Middle frontal gyrus (tissue), 1 donor: ENCODE results near the gene TNFRSF1B.

Experiments
- DNase-seq: peaks from one replicate; pipeline ENCODE4 v3.0.0-alpha.2; 2015; ENCODE audit warnings: low spot score; ENCODE audit errors: extremely low spot score

TNFRSF1B gene

GRCh38 chr1:12174924-12175810 lies 8.4 kb downstream of the TNFRSF1B start:
- no peak for DNase-seq

DNA sequence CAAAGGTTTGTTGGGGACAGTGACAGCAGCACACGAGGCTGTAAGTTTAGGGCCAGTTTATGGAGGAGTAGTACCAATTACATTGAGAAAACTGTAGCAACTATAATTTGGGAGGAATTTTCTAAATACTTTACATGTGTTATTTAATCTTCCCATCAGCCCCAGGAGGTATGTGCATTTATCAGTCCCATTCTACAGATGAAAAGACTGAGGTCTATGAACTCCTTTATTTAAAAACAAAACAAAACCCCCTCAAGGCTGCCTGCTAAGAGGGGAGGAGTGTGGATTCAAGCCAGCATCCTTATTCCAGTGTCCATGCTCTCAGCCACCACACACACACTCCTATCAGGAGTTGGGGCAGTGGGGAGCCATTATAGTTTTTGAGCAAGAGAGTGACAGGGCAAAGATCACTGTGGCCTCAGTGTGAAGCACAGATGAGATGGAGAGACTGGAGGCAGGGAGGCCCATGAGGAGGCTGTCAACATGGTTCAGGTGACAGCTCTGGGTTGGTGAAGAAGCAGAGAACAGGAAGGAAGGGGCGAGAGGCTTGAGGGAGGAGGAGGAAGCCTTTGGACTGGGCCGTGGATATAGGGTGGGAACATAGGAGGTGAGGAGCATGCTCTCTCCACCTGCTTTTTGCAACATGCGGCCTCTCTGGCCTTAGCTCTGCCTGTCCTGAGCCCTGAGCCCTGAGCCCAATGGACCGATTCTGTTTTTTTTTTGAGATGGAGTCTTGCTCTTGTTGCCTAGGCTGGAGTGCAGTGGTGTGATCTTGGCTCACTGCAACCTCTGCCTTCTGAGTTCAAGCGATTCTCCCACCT lies 9.7 kb downstream of the TNFRSF1B start:
- DNase-seq: no peak

GRCh38 chr1:12177156-12177998 lies 10.6 kb downstream of the TNFRSF1B start:
- DNase-seq: no peak

DNA sequence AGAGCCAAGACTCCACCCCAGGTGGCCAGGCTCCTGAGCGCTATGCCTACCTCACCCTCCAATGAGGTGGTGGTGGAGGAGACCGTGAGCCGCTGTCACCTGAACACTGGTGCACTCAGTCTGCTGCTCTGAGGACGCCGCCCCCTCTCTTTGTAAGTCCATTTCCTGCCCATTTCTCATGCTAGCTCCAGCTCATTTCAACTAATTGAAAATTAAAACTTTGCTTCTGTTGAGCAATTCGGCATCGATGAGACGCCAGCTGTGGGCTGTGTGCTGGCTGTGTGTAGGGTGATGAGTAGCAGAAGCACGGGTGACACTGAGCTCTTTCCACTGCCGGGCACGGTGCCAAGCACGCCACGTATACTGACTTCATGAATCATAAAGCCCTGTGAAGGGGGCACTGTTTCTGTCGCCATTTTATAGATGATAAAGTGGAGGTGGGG lies 11.2 kb downstream of the TNFRSF1B start:
- DNase-seq: no peak

DNA sequence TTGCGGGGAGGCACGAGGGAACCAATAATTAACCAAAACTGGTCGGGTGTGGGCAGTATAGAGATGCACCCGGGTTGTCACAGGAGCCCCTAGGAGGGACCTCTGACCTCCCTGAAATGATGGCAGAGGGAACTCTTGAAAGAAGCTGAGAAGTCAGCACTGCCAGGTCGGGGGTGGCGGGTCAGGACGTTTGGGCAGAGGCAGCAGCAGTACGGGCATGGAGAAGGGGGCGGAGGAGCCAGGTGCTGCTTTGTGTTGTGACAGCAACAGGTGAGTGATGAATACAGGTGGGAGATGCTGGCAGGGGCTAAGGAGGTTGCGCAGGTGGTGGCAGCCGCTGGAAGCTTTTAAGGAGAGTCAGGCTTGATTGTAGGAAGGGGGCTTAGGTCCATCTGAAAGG lies 11.7 kb downstream of the TNFRSF1B start:
- DNase-seq: no peak

DNA sequence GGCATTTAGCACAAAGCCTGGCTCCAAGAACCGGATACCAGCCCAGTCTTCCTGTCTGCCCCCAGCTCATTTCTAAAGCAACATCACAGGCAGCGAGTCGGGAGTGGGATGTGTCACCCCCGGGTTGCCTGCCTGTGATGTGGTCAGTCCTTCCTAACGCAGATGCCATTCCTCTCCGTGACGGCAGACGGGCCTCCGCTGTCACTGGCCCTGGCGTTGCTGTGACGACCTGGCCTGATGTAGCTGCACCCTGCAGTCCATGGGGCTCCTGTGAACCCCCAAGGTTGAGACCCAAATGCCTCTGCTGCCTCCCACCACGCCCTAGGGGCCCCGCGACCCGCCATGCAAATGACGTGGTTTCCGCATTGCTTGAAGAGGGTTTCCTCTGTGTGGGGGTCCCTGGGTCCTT lies 12.3 kb downstream of the TNFRSF1B start:
- DNase-seq: no peak

DNA sequence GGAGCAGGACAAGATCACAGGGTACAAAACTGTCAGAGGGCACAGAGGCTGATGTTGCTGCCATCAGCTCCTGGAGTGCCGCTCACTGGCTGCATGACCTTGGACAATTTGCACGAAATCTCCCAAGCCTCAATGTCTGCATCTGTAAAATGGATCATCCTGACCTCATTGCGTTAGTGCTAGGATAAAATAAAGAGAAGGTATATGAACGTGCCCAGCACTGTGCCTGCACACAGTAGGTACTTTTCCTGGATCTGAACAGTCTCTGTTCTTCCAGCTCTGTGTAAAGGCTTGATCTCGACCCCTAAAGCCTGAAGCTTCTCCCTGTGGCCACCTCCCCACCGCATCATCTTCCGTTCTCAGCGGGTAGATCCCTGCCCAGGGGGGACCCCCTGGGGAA lies 12.9 kb downstream of the TNFRSF1B start:
- no peak for DNase-seq

- no peak for DNase-seq
These were observed 13.5 kb downstream of the TNFRSF1B start for GRCh38 chr1:12180315-12180714.

GRCh38 chr1:12180903-12181302 lies 14.1 kb downstream of the TNFRSF1B start:
- no peak for DNase-seq

DNA sequence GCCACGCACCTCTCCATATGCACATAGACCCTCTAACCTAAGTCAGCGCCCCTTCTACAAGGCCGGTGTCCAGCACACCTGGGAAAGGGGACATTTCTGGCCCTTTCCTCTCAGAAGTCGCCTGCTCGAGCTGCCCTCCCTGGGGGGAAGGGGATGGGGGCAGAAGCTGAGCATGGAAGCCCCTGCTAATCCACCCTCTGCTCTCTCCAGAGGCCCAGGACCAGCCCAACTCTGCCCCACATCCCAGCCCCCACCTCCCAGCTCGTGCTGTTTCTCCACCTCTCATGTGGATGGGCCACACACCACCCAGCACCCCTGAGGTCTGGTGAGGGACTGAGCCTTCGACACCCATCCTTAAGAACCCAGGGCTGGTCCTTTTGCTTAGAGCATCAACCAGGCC lies 14.8 kb downstream of the TNFRSF1B start:
- DNase-seq: no peak

DNA sequence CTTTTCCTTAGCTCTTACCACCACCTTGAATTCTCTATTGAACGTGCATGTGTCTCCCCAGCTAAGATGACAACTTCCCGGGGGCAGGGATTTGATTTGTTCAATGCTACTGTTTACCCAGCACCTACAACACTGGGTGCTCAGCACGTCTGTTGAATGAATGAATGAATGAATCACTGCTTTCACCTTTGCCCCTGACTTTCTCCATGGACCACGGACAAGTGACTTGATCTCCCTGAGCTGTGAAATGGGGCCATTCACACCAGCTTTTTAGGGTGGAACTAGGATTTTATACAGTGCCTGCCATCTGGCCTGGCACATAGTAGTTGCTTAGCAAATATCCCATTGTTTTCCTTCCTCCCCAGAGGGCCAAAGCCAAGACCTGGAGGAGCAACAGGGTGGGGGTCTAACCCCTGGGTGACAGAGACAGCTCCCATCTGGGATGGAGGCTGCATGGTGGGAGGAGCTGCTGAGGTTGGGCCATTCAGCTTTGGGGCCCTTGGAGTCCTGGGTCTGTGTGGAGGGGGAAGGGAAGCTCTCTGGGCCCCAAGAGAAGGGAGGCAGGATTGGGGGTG lies 15.7 kb downstream of the TNFRSF1B start:
- DNase-seq: no peak

GRCh38 chr1:12183095-12183794 lies 16.5 kb downstream of the TNFRSF1B start:
- DNase-seq: no peak

GRCh38 chr1:12184008-12184681 lies 17.4 kb downstream of the TNFRSF1B start:
- DNase-seq: no peak

DNA sequence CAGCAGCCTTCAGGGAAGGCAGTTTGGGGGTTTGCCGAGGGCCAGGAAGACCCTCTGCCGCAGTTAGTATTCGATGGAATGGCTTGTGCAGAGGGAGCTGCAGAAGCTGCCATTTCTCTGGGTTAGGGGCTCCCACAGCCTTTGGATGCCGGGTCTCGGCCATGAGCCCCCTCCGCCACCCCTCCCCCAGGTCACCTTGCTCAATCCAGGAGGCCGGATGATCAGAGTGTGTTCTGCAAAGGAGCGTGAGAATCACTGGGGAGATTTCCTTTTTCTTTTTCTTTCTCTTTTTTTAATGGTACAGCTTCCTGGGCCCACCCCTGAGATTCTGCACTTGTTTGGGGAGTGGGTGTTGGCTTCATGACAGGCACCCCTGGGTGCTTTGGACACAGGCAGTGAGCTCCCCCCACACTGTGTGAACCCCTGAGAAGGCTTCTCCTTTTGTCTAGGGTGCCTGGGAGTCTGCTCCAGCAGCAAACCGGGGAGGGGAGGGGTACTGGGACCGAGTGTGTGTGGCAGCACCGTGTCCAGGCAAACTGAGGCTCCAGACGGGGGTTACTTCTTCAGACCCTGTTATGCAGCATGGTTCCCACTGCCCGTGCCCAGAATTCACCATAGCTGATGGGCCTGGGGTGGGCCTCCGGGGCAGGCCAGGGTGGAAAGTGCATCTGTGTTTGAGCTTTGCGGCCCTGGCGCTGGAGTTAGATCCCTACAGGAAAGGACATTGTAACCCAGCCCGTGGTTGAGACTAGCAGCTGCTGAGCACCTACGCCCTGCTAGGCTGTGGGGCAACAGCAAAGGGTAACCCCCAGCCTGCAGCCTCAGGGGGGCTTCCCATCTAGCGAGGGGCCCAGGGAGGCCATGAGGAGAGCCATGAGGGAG lies 18.5 kb downstream of the TNFRSF1B start:
- no peak for DNase-seq

DNA sequence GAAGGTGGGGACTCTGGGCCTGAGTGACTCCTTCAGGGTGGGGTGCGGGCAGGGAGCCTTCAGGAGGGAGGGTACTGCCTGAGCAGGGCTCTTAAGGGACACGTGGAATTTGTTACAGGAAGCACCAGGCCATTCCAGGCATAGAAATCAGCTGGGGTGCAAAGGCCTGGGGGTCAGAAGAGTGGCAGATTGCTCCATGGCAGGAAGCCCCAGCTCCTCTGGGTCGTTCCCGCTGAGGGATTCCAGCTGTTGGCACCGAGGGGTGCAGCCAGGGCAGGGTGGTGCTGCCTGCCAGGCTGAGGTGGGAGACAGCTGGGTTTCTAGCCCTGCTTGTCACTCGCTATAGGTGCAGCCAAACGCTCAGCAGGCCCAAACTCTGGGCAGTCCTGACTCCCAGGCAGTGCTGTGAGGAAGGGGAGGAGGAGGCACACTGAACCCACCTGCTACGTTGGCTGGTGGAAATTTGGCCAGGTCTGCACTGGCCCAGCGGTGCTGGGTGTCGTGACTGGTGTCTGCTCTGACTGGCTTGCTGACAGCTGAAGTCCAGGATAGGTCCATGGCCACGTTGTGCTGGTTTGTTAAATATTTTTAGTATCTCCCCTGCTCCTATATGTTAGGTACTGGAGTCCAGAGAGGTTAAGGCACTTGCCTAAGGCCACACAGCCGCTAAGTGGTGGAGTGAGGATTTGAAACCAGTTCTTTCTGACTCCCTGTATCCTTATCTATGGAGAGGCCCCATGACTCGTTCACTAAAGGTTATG lies 19.3 kb downstream of the TNFRSF1B start:
- no peak for DNase-seq

GRCh38 chr1:12186679-12186985 lies 19.8 kb downstream of the TNFRSF1B start:
- DNase-seq: no peak

DNA sequence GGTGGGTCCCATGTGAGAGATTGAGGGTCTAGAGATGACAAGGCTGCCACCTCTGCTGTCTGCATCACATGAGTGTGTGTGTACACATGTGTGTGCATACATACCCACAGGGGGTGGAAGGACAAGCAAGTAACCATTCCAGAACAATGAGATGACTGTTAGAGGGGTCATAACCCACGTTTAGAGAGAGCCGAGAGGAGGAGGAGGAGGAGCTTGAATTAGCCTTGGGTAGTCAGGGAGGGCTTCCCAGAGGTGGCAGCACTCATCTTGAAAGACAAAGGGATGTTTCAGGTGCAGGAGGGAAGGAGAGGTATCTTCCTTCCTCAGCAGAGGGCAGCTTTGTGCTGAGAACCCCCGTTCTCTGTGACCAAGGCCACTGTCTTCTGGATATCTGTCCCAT lies 21.3 kb downstream of the TNFRSF1B start:
- DNase-seq: no peak

DNA sequence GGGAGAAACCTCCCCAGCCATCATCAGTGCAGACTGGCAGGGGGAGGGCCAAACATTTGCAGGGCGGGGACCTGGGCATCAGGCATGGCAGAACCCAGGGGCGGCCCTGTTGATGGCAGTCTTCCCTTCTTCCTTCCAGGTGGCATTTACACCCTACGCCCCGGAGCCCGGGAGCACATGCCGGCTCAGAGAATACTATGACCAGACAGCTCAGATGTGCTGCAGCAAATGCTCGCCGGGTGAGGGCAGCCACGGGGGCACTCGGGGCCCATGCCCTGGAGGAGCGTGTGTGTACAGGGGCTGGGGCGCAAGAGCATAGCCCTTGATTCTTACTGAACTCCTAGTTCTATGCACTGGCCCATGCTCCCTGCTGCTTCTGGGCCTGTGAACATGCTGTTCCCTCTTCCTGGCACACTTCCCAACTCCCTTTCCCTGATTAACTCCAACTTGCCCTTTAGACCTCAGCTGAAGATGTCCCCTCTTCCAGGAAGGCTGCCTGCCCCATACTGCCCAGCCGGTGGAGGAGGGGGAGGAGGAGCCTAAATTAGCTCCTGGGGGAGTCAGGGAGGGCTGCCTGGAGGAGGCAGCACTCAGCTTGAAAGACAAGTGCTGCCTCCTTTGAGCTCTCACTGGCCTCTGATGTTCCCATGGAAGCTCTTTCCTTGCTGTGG lies 22.0 kb downstream of the TNFRSF1B start:
- DNase-seq: no peak
